ENCODE measurements around the gene TIFAB.
"Not testable (repeated sequence)": the region's sequence is repeated elsewhere in the genome, so short reads cannot be mapped to it uniquely, and the experiment has no call there.

DNA sequence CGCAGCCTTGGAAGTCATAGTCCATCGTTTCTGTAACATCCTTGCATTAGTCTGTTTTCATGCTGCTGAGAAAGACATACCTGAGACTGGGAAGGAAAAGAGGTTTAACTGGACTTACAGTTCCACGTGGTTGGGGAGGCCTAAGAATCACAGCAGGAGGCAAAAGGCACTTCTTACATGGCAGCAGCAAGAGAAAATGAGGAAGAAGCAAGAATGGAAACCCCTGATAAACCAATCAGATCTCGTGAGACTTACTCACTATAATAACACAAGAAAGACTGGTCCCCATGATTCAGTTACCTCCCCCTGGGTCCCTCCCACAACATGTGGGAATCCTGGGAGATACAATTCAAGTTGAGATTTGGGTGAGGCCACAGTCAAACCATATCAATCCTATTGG is 43.4 kb upstream of the TIFAB start:
- TF ChIP-seq, protein P1, sequence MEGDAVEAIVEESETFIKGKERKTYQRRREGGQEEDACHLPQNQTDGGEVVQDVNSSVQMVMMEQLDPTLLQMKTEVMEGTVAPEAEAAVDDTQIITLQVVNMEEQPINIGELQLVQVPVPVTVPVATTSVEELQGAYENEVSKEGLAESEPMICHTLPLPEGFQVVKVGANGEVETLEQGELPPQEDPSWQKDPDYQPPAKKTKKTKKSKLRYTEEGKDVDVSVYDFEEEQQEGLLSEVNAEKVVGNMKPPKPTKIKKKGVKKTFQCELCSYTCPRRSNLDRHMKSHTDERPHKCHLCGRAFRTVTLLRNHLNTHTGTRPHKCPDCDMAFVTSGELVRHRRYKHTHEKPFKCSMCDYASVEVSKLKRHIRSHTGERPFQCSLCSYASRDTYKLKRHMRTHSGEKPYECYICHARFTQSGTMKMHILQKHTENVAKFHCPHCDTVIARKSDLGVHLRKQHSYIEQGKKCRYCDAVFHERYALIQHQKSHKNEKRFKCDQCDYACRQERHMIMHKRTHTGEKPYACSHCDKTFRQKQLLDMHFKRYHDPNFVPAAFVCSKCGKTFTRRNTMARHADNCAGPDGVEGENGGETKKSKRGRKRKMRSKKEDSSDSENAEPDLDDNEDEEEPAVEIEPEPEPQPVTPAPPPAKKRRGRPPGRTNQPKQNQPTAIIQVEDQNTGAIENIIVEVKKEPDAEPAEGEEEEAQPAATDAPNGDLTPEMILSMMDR (IDR thresholded peaks at IDR 0.05; ENCODE audit: insufficient read depth, low read depth, low read length), result not testable (repeated sequence)
- TF ChIP-seq EZH2 (IDR thresholded peaks at IDR 0.05; ENCODE audit: insufficient read depth, low read length), result not testable (repeated sequence)

Measured in astrocyte (in vitro differentiated cells and primary cell).